Mammary epithelial cell (primary cell): ENCODE results near the gene ATP13A2.

Experiments used
- EZH2 ChIP-seq: IDR thresholded peaks from 2 replicates; pipeline ENCODE4 v1.6.1; 2012; ENCODE audit warnings: low read length, inconsistent platforms, borderline replicate concordance
- TF ChIP-seq, protein P1 (sequence below), 2 donors: IDR thresholded peaks in 1 of 2; conservative IDR thresholded peaks in 1 of 2; 2 replicates each; pipeline ENCODE4 v1.5.1; 2011 to 2012; ENCODE audit warnings: inconsistent platforms in 2 of 2, low read length in 2 of 2, mild to moderate bottlenecking in 2 of 2, control low read depth in 1 of 2, low read depth in 1 of 2; ENCODE audit not compliant: insufficient read depth in 1 of 2; ENCODE audit errors: extremely low read depth in 1 of 2

DNA sequence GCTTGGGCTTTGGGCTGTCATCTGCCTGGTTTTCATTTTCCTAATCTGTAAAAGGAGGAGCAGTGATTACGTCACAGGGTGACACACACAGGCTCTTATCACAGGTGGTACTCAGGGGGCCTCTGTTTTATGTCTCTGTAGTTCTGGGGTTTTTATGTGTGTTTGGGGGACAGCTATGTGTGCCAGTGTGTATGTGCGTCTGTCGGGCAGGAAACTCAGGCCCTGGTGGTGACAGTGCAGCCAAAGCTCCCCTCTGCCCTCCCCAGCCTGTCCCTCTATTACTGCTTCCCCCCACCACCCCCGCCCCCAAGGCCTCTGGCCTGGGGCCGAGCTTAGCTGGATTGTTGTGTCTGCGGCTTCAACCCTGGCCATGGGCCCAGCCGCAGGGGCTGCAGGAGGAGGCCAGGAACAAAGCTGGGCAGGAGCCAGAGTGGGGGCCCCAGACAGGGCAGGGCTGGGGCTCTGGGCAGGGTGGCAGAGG is 44.6 kb downstream of the ATP13A2 start:
- TF ChIP-seq, protein P1, sequence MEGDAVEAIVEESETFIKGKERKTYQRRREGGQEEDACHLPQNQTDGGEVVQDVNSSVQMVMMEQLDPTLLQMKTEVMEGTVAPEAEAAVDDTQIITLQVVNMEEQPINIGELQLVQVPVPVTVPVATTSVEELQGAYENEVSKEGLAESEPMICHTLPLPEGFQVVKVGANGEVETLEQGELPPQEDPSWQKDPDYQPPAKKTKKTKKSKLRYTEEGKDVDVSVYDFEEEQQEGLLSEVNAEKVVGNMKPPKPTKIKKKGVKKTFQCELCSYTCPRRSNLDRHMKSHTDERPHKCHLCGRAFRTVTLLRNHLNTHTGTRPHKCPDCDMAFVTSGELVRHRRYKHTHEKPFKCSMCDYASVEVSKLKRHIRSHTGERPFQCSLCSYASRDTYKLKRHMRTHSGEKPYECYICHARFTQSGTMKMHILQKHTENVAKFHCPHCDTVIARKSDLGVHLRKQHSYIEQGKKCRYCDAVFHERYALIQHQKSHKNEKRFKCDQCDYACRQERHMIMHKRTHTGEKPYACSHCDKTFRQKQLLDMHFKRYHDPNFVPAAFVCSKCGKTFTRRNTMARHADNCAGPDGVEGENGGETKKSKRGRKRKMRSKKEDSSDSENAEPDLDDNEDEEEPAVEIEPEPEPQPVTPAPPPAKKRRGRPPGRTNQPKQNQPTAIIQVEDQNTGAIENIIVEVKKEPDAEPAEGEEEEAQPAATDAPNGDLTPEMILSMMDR (conservative IDR thresholded peaks at IDR 0.05 in 1 of 2, IDR thresholded peaks at IDR 0.05 in 1 of 2; ENCODE audit: extremely low read depth in 1 of 2, insufficient read depth in 1 of 2, low read depth in 1 of 2, low read length in 2 of 2): no peak
- no peak for TF ChIP-seq EZH2
